Hepatocyte (in vitro differentiated cells): ENCODE data around the gene ATP7B. TPM values are rescaled to one million over a fixed set of nuclear protein-coding genes. Genes with fewer than 3 reads are reported as not detected.
A peak's percentile ranks its signal among the peaks of the same experiment; 100 is the strongest.

Source experiments
- DNase-seq: peaks from one replicate; pipeline ENCODE4 v3.0.0-alpha.2; 2016; ENCODE audit warnings: low spot score
- H2AFZ ChIP-seq: fragments of 200-600 bp; sonication (generic); 2 replicates; pipeline ENCODE4 v1.6.0; 2016; ENCODE audit warnings: antibody characterized with exemption, mild to moderate bottlenecking
- H3K27ac ChIP-seq: fragments of 200-600 bp; sonication (generic); 2 replicates; pipeline ENCODE4 v1.5.1; 2016; ENCODE audit warnings: mild to moderate bottlenecking
- H3K27me3 ChIP-seq: fragments of 200-600 bp; sonication (generic); 2 replicates; pipeline ENCODE4 v1.6.1; 2016
- H3K36me3 ChIP-seq: fragments of 200-600 bp; sonication (generic); replicated peaks from 2 replicates; pipeline ENCODE4 v1.5.1; 2016; ENCODE audit warnings: low read depth; ENCODE audit not compliant: insufficient read depth
- H3K4me1 ChIP-seq: fragments of 200-600 bp; sonication (generic); 2 replicates; pipeline ENCODE4 v1.5.1; 2016; ENCODE audit warnings: mild to moderate bottlenecking, moderate library complexity; ENCODE audit not compliant: insufficient read depth
- H3K4me2 ChIP-seq: fragments of 200-600 bp; sonication (generic); 2 replicates; pipeline ENCODE4 v1.6.0; 2016
- H3K4me3 ChIP-seq: fragments of 200-600 bp; sonication (generic); 2 replicates; pipeline ENCODE4 v1.5.1; 2016; ENCODE audit warnings: mild to moderate bottlenecking
- H3K79me2 ChIP-seq: fragments of 200-600 bp; sonication (generic); 2 replicates; pipeline ENCODE4 v1.6.0; 2017; ENCODE audit warnings: mild to moderate bottlenecking
- H3K9me2 ChIP-seq: fragments of 200-600 bp; sonication (generic); replicated peaks from 2 replicates; pipeline ENCODE4 v1.6.0; 2017; ENCODE audit warnings: mild to moderate bottlenecking; ENCODE audit not compliant: insufficient read depth
- H3K9me3 ChIP-seq: fragments of 200-600 bp; sonication (generic); 2 replicates; pipeline ENCODE4 v1.5.1; 2016; ENCODE audit warnings: low read depth, mild to moderate bottlenecking
- H4K20me1 ChIP-seq: fragments of 200-600 bp; sonication (generic); 2 replicates; pipeline ENCODE4 v1.6.0; 2016; ENCODE audit warnings: mild to moderate bottlenecking; ENCODE audit not compliant: insufficient read depth, poor library complexity, severe bottlenecking
- EZH2 ChIP-seq: fragments of 200-600 bp; sonication (generic); IDR thresholded peaks from 2 replicates; pipeline ENCODE4 v1.6.1; 2016; ENCODE audit warnings: antibody characterized with exemption, mild to moderate bottlenecking, borderline replicate concordance
- EZH2phosphoT487 ChIP-seq: fragments of 200-600 bp; sonication (generic); IDR thresholded peaks from one replicate; pipeline ENCODE4 v1.6.1; 2018; ENCODE audit warnings: antibody characterized with exemption, mild to moderate bottlenecking, low read depth, moderate library complexity; ENCODE audit not compliant: unreplicated experiment, severe bottlenecking
- WGBS: methylation state at CpG from one replicate; pipeline ENCODE4 v1.1.6; 2016; ENCODE audit warnings: low lambda C conversion rate; ENCODE audit errors: missing lambda C conversion rate; 5-methylcytosine and 5-hydroxymethylcytosine counted together
- polyA plus RNA-seq: library from polyadenylated mRNA; unstranded; fragments of >200 nt; fragmentation: Nextera tagmentation; extraction: Ambion mirVana; gene quantifications from 2 replicates; pipeline ENCODE4 v1.2.1, GENCODE V29; 2016
- total RNA-seq: library from RNA; depleted of rRNA; stranded (reverse); fragments of >200 nt; gene quantifications from 2 replicates; pipeline ENCODE4 v1.2.3, GENCODE V29; 2014
- TF ChIP-seq, protein P1 (sequence below): fragments of 200-600 bp; sonication (generic); IDR thresholded peaks from 2 replicates; pipeline ENCODE4 v1.5.1; 2016; ENCODE audit warnings: antibody characterized with exemption, mild to moderate bottlenecking; ENCODE audit not compliant: poor library complexity

The ATP7B gene
- total and polyA plus RNA-seq, 2 experiments from 2014 or later: 47.3 to 70.0 TPM

DNA sequence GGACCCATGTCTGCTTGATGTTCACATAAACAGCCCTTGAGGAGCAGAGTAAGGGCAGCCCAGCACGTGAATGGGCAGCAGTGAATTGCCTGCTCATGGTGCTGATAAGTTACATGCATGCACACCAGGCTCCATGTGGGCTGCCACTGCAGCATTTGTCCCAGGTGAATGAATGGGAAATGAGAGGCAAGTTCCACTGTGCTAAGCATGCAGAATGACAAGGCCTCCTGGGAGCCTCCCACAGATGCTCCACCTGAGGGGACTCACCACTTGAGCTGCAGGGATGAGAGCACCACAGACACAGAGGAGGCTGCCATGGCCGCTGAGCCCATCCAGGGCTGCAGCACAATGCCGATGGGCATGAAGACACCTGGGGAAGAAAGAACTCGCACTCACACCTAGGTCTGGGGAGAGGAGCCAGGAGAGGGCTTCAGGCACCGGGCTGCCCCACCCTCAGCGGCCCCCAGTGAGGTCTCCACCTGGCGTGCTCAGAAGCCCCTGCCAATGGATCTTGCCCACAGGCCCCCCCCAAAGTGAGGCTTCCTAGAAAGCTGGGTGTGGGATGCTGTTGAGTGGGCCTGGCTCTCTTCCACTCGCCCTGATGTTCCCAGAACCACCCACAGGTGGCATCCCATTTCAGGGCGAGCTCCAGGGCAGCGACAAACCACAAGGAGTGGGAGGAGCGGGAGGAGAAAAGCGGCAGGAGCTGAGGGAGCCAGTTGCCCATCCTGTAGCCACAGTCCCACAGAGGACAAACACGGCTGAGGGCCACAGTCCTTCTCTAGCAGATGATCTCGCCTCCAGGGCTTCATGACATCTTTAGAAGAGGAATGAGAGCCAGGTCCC is 75.7 kb downstream of the ATP7B start:
- H3K9me2 ChIP-seq: no peaks in the 10 kb centered on the region
- no peaks in the 10 kb centered on the region for H3K36me3 ChIP-seq
- no peaks in the 10 kb centered on the region for H3K4me1 ChIP-seq
- H4K20me1 ChIP-seq: no peaks in the 10 kb centered on the region
- H3K79me2 ChIP-seq: no peaks in the 10 kb centered on the region
- no peak overlapping the region for H3K4me2 ChIP-seq
- no peak for TF ChIP-seq EZH2
- TF ChIP-seq, protein P1, sequence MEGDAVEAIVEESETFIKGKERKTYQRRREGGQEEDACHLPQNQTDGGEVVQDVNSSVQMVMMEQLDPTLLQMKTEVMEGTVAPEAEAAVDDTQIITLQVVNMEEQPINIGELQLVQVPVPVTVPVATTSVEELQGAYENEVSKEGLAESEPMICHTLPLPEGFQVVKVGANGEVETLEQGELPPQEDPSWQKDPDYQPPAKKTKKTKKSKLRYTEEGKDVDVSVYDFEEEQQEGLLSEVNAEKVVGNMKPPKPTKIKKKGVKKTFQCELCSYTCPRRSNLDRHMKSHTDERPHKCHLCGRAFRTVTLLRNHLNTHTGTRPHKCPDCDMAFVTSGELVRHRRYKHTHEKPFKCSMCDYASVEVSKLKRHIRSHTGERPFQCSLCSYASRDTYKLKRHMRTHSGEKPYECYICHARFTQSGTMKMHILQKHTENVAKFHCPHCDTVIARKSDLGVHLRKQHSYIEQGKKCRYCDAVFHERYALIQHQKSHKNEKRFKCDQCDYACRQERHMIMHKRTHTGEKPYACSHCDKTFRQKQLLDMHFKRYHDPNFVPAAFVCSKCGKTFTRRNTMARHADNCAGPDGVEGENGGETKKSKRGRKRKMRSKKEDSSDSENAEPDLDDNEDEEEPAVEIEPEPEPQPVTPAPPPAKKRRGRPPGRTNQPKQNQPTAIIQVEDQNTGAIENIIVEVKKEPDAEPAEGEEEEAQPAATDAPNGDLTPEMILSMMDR: peak; percentile 38
- no peak for TF ChIP-seq EZH2phosphoT487
- no peaks in the 10 kb centered on the region for H3K27me3 ChIP-seq
- no peak overlapping the region for H3K27ac ChIP-seq
- H2AFZ ChIP-seq: no peak overlapping the region
- 74% methylated on average over 14 of the region's 14 CpGs for WGBS
- no peaks in the 10 kb centered on the region for H3K9me3 ChIP-seq
- H3K4me3 ChIP-seq: no peak overlapping the region
- peak; percentile 49 for DNase-seq

DNA sequence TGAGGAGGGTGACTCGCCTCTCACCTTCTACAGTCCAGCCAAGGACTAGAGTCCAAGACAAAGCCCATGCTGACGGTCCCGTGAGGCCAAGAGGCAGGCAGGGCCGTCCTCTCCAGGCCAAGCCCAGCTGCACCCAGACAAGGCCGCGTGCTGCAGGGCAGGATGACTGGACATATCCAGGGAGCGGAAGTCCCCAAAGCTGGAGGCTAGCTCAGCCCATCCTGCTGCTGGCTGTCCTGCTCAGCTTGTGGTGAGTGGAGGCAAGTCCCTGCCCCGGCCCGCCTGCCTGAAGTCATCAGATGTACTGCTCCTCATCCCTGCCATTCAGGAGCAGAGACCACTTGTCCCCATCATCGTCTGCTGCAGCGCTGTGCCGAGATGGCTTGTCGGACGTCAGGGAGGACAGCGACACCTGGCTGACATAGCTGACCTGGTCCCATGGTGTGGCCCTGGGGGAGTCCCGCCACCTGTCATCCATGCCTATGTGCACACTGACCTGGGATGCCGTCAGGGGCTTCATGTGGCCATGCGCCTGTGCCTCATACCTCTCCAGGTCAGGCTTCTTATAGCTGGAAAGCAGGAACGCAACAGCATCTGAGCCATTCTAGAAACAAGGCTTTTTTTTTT is 76.7 kb downstream of the ATP7B start:
- no peak for DNase-seq
- Histone ChIP-seq H3K4me2 (no peak overlapping the region), H3K9me3 (no peaks in the 10 kb centered on the region), H4K20me1 (no peaks in the 10 kb centered on the region), H3K27ac (no peak overlapping the region), H3K4me3 (no peak overlapping the region), H3K4me1 (no peaks in the 10 kb centered on the region), H3K36me3 (no peaks in the 10 kb centered on the region), H3K27me3 (no peaks in the 10 kb centered on the region), H2AFZ (no peak overlapping the region), H3K9me2 (no peaks in the 10 kb centered on the region), H3K79me2 (no peaks in the 10 kb centered on the region)
- 94% methylated on average over 19 of the region's 19 CpGs for WGBS
- TF ChIP-seq EZH2phosphoT487 (no peak), EZH2 (no peak)
- TF ChIP-seq, protein P1: no peak

DNA sequence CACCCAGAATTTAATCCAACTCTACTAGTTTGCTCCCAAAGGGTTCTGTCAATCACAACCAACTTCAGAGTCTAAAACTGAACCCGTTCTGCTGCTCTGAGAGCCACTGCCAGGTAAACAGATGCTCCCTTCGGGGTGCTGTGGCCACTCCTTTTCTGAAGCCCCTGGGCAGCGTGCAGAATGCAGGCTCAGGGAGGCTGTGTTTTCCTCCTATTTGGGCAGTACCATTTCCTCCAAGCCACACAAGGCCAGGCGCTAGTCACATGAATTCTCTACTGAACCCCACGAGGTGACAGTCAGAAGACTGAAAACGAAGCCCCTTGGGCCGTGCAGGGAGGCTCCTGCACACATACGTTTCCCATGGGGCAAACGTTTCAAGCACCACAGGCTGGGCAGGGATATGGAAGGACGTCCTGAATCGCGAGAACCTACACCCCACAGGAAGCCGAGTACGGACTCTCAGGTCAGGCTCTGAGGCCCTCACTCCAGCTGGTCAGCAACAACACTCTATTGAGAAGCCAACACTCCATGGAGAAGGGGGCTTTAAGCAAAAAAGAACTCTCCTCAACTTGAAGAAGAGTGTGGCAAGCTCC is 77.7 kb downstream of the ATP7B start:
- H3K79me2 ChIP-seq: no peaks in the 10 kb centered on the region
- no peak overlapping the region for H3K27ac ChIP-seq
- no peaks in the 10 kb centered on the region for H3K36me3 ChIP-seq
- no peak overlapping the region for H2AFZ ChIP-seq
- no peak overlapping the region for H3K4me2 ChIP-seq
- no peaks in the 10 kb centered on the region for H3K27me3 ChIP-seq
- H3K4me1 ChIP-seq: no peaks in the 10 kb centered on the region
- no peak for DNase-seq
- H3K9me3 ChIP-seq: no peaks in the 10 kb centered on the region
- no peaks in the 10 kb centered on the region for H4K20me1 ChIP-seq
- H3K4me3 ChIP-seq: no peak overlapping the region
- H3K9me2 ChIP-seq: no peaks in the 10 kb centered on the region
- 92% methylated on average over 14 of the region's 14 CpGs for WGBS
- TF ChIP-seq EZH2 (no peak), EZH2phosphoT487 (no peak)
- TF ChIP-seq, protein P1: no peak
